ACC112 (cell line): ENCODE results near the gene STRADA.

Experiments used
- H2AFZ ChIP-seq: fragments of 200-600 bp; sonication (generic); one replicate; pipeline ENCODE4 v1.6.0; 2017; ENCODE audit warnings: antibody characterized with exemption, low read length; ENCODE audit not compliant: unreplicated experiment
- H3K27ac ChIP-seq: fragments of 200-600 bp; sonication (generic); 2 replicates; pipeline ENCODE4 v1.5.1; 2014; ENCODE audit warnings: low read depth, mild to moderate bottlenecking, antibody characterized with exemption, low read length, moderate library complexity
- H3K27me3 ChIP-seq: fragments of 200-600 bp; sonication (generic); 2 replicates; pipeline ENCODE4 v1.6.1; 2014; ENCODE audit warnings: mild to moderate bottlenecking, antibody characterized with exemption, low read length, moderate library complexity, mixed read lengths; ENCODE audit not compliant: insufficient read depth
- H3K36me3 ChIP-seq: fragments of 200-600 bp; sonication (generic); 2 replicates; pipeline ENCODE4 v1.6.1; 2016; ENCODE audit warnings: mild to moderate bottlenecking, antibody characterized with exemption, low read length, moderate library complexity, mixed read lengths; ENCODE audit not compliant: insufficient read depth
- H3K4me1 ChIP-seq: fragments of 200-600 bp; sonication (generic); one replicate; pipeline ENCODE4 v1.6.1; 2016; ENCODE audit warnings: low read length, mixed read lengths; ENCODE audit not compliant: insufficient read depth, unreplicated experiment, control insufficient read depth
- H3K4me3 ChIP-seq: fragments of 200-600 bp; sonication (generic); 2 replicates; pipeline ENCODE4 v1.5.1; 2014; ENCODE audit warnings: mild to moderate bottlenecking, low read depth, low read length
- H3K79me2 ChIP-seq: fragments of 200-600 bp; sonication (generic); one replicate; pipeline ENCODE4 v1.6.0; 2016; ENCODE audit warnings: low read length; ENCODE audit not compliant: control insufficient read depth, unreplicated experiment, insufficient read depth

Gene STRADA

DNA sequence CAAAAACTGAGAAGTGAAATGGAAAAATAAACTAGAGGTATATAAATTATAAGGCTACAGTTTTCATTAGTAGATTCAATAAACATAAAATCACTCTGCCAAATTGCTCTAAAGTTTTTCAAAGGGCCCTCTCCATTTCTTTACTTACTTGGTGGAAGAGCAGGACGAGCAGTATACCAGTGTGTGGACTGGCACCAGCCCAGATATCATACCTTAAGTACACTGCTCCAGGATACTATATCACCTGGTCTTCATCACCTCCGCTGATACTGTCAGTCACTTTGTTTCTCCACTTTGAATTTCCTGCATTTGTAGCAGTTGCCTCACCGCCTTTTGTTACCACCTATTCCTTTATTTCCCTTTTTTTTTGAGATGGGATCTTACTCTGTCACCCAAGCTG lies 81.7 kb downstream of the STRADA start:
- H3K79me2 ChIP-seq, result no peaks in the 10 kb centered on the region
- no peaks in the 10 kb centered on the region for H3K27me3 ChIP-seq
- H2AFZ ChIP-seq, result no peak overlapping the region
- no peaks in the 10 kb centered on the region for H3K36me3 ChIP-seq
- no peak overlapping the region for H3K27ac ChIP-seq
- H3K4me3 ChIP-seq, result no peak overlapping the region
- H3K4me1 ChIP-seq, result no peaks in the 10 kb centered on the region

GRCh38 chr17:63658366-63658765 lies 83.2 kb downstream of the STRADA start:
- H2AFZ ChIP-seq, result no peak overlapping the region
- no peaks in the 10 kb centered on the region for H3K4me1 ChIP-seq
- H3K27ac ChIP-seq, result no peak overlapping the region
- no peaks in the 10 kb centered on the region for H3K36me3 ChIP-seq
- no peaks in the 10 kb centered on the region for H3K27me3 ChIP-seq
- H3K79me2 ChIP-seq, result no peaks in the 10 kb centered on the region
- no peak overlapping the region for H3K4me3 ChIP-seq

DNA sequence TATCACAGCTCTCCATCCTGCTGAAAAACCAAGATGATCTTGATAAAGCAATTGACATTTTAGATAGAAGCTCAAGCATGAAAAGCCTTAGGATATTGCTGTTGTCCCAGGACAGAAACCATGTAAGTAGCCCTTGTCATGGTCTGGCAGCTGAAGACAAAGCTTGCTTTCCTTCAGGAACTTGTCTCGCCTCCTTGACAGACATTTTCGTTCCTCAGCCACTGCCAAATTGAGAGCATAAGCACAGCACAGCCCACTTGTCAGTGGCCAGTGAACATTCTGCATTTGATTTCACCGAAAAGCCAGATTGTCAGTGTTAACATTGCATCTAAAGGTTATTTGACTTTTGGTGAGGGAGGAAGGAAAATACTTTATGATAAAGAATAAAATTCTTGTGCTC lies 83.8 kb downstream of the STRADA start:
- no peaks in the 10 kb centered on the region for H3K27me3 ChIP-seq
- no peaks in the 10 kb centered on the region for H3K79me2 ChIP-seq
- no peak overlapping the region for H3K4me3 ChIP-seq
- 0 out of 2 replicates have a peak, but pooled peaks cover 3% of the 10 kb centered on the region for H3K36me3 ChIP-seq
- no peak overlapping the region for H3K27ac ChIP-seq
- no peaks in the 10 kb centered on the region for H3K4me1 ChIP-seq
- no peak overlapping the region for H2AFZ ChIP-seq

GRCh38 chr17:63653050-63653449 lies 88.5 kb downstream of the STRADA start:
- H2AFZ ChIP-seq, result no peak overlapping the region
- H3K4me3 ChIP-seq, result no peak overlapping the region
- H3K79me2 ChIP-seq, result no peaks in the 10 kb centered on the region
- no peaks in the 10 kb centered on the region for H3K27me3 ChIP-seq
- H3K36me3 ChIP-seq, result 0 out of 2 replicates have a peak, but pooled peaks cover 3% of the 10 kb centered on the region
- no peaks in the 10 kb centered on the region for H3K4me1 ChIP-seq
- no peak overlapping the region for H3K27ac ChIP-seq
